Muscle layer of colon (tissue), 2 donors: ENCODE data around the gene TSC2.

ENCODE experiments used
- H3K27ac ChIP-seq: one replicate; pipeline ENCODE4 v1.7.0; 2013; ENCODE audit warnings: low read depth, mild to moderate bottlenecking, low read length, moderate library complexity
- H3K27me3 ChIP-seq, 2 donors: one replicate each; pipeline ENCODE4 v1.7.0; 2013; ENCODE audit warnings: low read length in 2 of 2, mild to moderate bottlenecking in 2 of 2; ENCODE audit not compliant: insufficient read depth in 2 of 2, control insufficient read depth in 1 of 2
- H3K36me3 ChIP-seq: one replicate; pipeline ENCODE4 v1.7.0; 2013; ENCODE audit warnings: mild to moderate bottlenecking, low read length; ENCODE audit not compliant: insufficient read depth
- H3K4me1 ChIP-seq: one replicate; pipeline ENCODE4 v1.7.0; 2013; ENCODE audit warnings: mild to moderate bottlenecking, low read length; ENCODE audit not compliant: insufficient read depth
- H3K4me3 ChIP-seq, 2 donors: one replicate each; pipeline ENCODE4 v1.7.0; 2013; ENCODE audit warnings: low read length in 2 of 2, low read depth in 1 of 2, mild to moderate bottlenecking in 1 of 2, moderate library complexity in 1 of 2
- H3K9ac ChIP-seq: one replicate; pipeline ENCODE4 v1.7.0; 2013; ENCODE audit warnings: low read length
- H3K9me3 ChIP-seq: one replicate; pipeline ENCODE4 v1.7.0; 2013; ENCODE audit warnings: mild to moderate bottlenecking, low read length
- donor health status: abdominal sarcoma.
- donor health status: Adenocarcinoma of cecum.

The TSC2 gene

GRCh38 chr16:2015117-2015946, 32.5 kb upstream of the TSC2 start:
- Histone ChIP-seq H3K36me3 (no peaks in the 10 kb centered on the region), H3K4me3 (no peak overlapping the region), H3K27me3 (peaks cover 6 to 17% of the 10 kb centered on the region in 2 donors), H3K4me1 (peaks cover 4% of the 10 kb centered on the region), H3K27ac (no peak overlapping the region), H3K9me3 (no peaks in the 10 kb centered on the region), H3K9ac (no peak overlapping the region)

DNA sequence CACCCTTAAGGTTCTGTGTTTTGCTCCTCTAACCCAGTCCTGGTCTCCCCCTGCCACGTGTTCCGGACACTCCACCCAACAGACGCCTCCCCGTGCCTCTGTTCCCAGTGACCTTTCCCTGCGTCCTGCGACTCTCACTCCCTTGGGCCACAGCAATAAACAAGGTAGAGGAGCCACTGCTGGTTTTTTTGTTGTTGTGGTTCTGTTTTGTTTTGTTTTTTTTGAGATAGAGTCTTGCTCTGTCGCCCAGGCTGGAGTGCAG, 31.9 kb upstream of the TSC2 start:
- H3K9me3 ChIP-seq, result no peaks in the 10 kb centered on the region
- no peak overlapping the region for H3K27ac ChIP-seq
- H3K4me3 ChIP-seq, result no peak overlapping the region
- H3K9ac ChIP-seq, result no peak overlapping the region
- H3K36me3 ChIP-seq, result no peaks in the 10 kb centered on the region
- H3K4me1 ChIP-seq, result no peaks in the 10 kb centered on the region
- peaks cover 6 to 22% of the 10 kb centered on the region in 2 donors for H3K27me3 ChIP-seq

GRCh38 chr16:2016407-2016922, 31.3 kb upstream of the TSC2 start:
- H3K27ac ChIP-seq, result no peak overlapping the region
- no peak overlapping the region for H3K4me3 ChIP-seq
- no peaks in the 10 kb centered on the region for H3K9me3 ChIP-seq
- no peak overlapping the region for H3K9ac ChIP-seq
- peaks cover 6 to 28% of the 10 kb centered on the region in 2 donors for H3K27me3 ChIP-seq
- H3K4me1 ChIP-seq, result no peaks in the 10 kb centered on the region
- no peaks in the 10 kb centered on the region for H3K36me3 ChIP-seq

DNA sequence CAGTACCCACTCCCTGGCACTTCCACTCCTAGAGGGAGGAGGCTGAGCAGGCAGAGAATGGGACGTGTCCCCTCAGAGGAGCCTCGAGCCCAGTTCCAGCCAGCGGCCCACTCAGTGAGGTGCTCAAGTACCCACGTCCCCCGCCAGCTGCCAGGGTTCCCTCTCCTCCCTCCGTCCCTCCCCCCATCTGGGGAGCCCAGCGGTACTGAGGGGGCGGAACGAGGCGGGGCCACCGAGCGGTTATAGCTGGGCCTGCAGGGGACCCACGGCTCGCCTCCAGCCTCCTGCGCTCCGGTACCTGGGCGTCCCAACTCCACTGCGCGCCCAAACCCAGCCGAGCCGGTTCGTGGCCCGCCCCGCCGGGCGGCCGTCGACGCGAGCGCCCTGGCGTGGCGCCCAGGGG, 28.3 kb upstream of the TSC2 start, which contains the start of gene NPW:
Gene NPW, plus strand, starts transcription at position 268 of the 403 bp plus-strand sequence.
- Histone ChIP-seq H3K4me3 (no peak within 1 kb of the TSS), H3K9ac (no peak within 1 kb of the TSS), H3K27me3 (peaks cover 10 to 35% of the 10 kb centered on the region in 2 donors), H3K27ac (no peak within 1 kb of the TSS), H3K9me3 (no peaks in the 10 kb centered on the region), H3K36me3 (no peaks in the 10 kb centered on the region), H3K4me1 (peaks cover 13% of the 10 kb centered on the region)

DNA sequence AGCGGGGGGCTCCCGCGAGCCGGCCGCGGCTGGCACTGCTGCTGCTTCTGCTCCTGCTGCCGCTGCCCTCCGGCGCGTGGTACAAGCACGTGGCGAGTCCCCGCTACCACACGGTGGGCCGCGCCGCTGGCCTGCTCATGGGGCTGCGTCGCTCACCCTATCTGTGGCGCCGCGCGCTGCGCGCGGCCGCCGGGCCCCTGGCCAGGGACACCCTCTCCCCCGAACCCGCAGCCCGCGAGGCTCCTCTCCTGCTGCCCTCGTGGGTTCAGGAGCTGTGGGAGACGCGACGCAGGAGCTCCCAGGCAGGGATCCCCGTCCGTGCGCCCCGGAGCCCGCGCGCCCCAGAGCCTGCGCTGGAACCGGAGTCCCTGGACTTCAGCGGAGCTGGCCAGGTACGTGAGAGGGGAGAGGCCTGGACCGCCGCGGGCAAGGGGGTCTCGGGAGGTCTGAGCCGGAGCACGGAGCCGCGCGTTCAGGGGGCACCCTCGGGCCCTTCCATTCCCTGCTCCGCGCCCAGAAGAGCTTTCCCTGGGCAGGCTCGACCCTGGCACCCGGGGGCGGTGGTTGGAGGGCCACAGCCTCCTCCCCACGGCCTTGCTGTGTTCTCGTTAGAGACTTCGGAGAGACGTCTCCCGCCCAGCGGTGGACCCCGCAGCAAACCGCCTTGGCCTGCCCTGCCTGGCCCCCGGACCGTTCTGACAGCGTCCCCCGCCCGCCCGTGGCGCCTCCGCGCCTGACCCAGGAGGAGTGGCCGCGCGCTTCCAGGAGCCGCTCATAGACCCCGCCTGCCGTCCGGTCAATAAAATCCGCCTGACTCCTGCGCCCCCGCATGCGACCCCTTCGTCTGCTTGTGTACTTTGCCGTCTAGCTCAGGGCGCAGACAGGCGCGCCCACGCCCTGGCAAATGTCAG, 27.6 kb upstream of the TSC2 start:
- Histone ChIP-seq H3K27me3 (peaks cover 10 to 35% of the 10 kb centered on the region in 2 donors), H3K4me1 (peaks cover 13% of the 10 kb centered on the region), H3K36me3 (no peaks in the 10 kb centered on the region), H3K27ac (no peak overlapping the region), H3K9me3 (no peaks in the 10 kb centered on the region), H3K4me3 (no peak overlapping the region), H3K9ac (no peak overlapping the region)

DNA sequence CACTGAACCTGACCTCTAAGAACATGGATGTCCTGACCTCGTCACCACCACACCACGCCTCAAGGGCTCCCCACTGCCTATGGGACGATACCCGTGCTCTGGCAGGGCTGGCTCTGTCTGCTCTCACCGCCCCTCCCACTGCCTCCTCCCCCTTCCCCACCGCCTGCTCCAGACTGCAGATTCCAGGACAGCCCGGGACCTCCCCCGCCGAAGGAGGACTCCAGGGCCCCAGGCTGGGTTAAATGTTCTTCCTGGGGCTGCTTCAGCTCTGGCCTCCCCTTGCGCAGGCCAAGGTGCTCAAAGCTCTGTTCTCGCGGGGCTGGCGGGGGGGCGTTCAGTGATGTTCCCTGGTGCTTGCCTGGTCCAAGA, 25.1 kb upstream of the TSC2 start:
- Histone ChIP-seq H3K4me3 (peak overlapping the region; percentile 31 to 55), H3K27me3 (peaks cover 10 to 35% of the 10 kb centered on the region in 2 donors), H3K36me3 (no peaks in the 10 kb centered on the region), H3K4me1 (peaks cover 24% of the 10 kb centered on the region), H3K27ac (no peak overlapping the region), H3K9ac (no peak overlapping the region), H3K9me3 (no peaks in the 10 kb centered on the region)

DNA sequence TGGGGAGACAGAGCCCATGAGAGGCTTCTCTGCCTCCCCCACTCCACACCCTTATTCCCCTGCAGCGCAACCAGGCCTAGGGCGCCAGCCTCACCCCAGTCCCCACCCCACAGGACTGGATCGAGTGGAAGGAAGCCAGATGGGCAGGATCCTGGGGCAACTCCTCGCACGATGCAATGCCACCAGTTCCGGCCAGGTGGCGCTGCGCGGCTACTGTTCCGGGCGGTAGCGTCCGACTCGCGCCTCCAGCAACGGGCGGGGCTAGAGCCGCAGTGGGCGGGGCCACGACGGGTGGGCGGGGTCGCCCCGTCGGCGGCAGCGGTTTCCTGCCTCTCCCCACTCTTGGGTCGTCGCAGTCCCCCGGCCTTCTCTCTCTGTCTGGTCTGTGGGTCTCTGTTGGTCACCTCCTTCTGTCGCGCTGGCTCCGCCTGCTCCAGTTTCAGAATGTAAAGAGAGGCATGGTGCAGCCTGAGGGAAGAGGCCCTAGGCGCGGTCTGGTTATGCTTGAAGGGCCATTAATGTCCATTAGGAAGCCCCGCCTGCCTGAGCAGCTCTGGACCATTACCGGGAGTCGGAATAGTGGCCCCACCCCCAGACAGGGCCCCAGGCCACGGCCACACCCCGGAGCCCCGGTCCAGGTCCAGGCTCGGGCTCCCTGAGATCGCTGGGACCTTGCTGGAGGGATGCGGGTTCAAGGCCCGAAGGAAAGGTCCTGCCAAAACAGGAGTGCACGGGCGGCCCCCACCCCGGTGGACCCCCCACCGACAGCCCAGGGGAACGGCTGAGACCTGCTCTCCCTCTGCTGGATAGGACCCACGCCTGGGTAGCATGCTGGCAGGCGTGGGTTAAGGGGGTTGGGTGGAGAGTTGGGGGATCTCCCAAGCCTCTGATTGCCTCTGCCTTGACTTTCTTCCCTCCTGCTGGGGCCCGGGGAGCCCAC, 24.4 kb upstream of the TSC2 start:
- Histone ChIP-seq H3K9ac (no peak overlapping the region), H3K27me3 (peaks cover 10 to 35% of the 10 kb centered on the region in 2 donors), H3K9me3 (no peaks in the 10 kb centered on the region), H3K27ac (no peak overlapping the region), H3K36me3 (no peaks in the 10 kb centered on the region), H3K4me1 (peaks cover 30% of the 10 kb centered on the region), H3K4me3 (peak overlapping the region; percentile 31 to 55)

DNA sequence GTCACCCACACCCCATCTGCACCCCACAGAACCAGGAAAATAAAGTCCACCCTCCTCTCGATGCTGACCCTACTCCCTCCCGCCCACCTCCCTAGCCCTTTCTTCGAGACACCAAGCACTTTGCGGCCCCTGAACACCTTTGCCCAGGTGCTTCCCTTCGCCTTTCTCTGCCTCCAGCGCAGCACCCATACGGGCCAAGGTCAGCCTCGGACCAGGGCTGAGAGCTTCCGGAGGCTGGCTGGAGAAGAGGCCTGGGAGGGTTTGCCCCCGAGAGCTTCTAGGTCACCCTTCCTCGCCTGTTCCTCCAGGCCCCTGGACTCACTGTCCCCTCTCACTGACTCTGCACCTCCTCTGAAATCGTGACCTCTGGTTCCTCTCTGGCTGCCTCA, 23.8 kb upstream of the TSC2 start:
- Histone ChIP-seq H3K9ac (no peak overlapping the region), H3K9me3 (no peaks in the 10 kb centered on the region), H3K4me3 (peak overlapping the region in 1 of 2 donors; percentile 55), H3K27me3 (peaks cover 10 to 31% of the 10 kb centered on the region in 2 donors), H3K36me3 (no peaks in the 10 kb centered on the region), H3K27ac (no peak overlapping the region), H3K4me1 (peaks cover 30% of the 10 kb centered on the region)

GRCh38 chr16:2025251-2025650, 22.5 kb upstream of the TSC2 start:
- Histone ChIP-seq H3K9ac (no peak overlapping the region), H3K27me3 (peaks cover 4 to 19% of the 10 kb centered on the region in 2 donors), H3K27ac (no peak overlapping the region), H3K36me3 (no peaks in the 10 kb centered on the region), H3K9me3 (no peaks in the 10 kb centered on the region), H3K4me1 (peaks cover 30% of the 10 kb centered on the region), H3K4me3 (no peak overlapping the region)

DNA sequence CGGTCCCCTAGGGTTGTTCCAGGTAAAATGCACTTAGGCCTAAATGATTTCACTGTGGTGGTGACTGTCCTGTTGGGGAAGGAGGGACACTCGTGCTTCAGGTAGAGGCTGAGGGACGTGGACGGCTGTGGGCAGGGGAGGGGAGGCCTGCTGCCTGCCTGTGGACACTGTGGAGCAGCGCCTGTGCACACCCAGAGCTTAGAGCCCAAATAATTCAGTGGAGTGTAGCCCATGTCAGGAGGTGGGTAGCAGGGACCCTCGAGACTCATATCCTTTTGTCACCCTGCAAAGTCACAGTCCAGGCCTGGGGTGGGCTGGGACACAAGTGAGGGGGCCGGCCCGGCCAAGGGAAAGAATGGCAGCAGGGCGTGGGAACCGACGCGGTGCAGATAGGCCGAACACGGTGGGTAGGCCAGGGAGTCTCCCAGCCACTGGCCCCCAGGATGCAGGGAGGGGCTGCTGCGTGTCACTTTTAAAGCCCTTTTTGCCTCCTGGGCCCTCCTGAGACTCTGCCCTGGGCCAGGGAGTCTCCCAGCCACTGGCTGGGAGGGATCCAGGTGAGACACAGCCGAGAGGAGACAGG, 21.8 kb upstream of the TSC2 start:
- H3K27me3 ChIP-seq, result peaks cover 4 to 12% of the 10 kb centered on the region in 2 donors
- no peaks in the 10 kb centered on the region for H3K9me3 ChIP-seq
- no peak overlapping the region for H3K9ac ChIP-seq
- H3K4me3 ChIP-seq, result no peak overlapping the region
- no peaks in the 10 kb centered on the region for H3K36me3 ChIP-seq
- peak overlapping the region; percentile 61 for H3K27ac ChIP-seq
- peaks cover 30% of the 10 kb centered on the region for H3K4me1 ChIP-seq
